ENCODE data around the gene CDK14.

GRCh38 chr7:90772410-90772809 lies 176.3 kb downstream of the CDK14 start:
- no peak for TF ChIP-seq CTCF (IDR thresholded peaks at IDR 0.05)
- no peak for TF ChIP-seq POLR2A (IDR thresholded peaks at IDR 0.05)
